Spinal cord (tissue), 10 donors: ENCODE results near the gene AKT2. TPM values are rescaled to one million over a fixed set of nuclear protein-coding genes. Genes with fewer than 3 reads are reported as not detected.

Source experiments
- DNase-seq, 6 donors: peaks; one replicate each; pipeline versions ENCODE4 v3.0.0 to v3.0.0-alpha.2; 2013 to 2015; ENCODE audit warnings: low spot score in 6 of 6, low read depth in 4 of 6
- H3K27ac ChIP-seq: one replicate; pipeline ENCODE4 v1.5.1; 2013; ENCODE audit warnings: low read depth, low read length, control low read depth
- H3K27me3 ChIP-seq: one replicate; pipeline ENCODE4 v1.6.1; 2013; ENCODE audit warnings: low read length; ENCODE audit not compliant: control insufficient read depth, insufficient read depth
- H3K36me3 ChIP-seq: one replicate; pipeline ENCODE4 v1.6.1; 2013; ENCODE audit warnings: low read length; ENCODE audit not compliant: control insufficient read depth, insufficient read depth
- H3K4me1 ChIP-seq: one replicate; pipeline ENCODE4 v1.6.1; 2013; ENCODE audit warnings: low read length; ENCODE audit not compliant: control insufficient read depth, insufficient read depth
- H3K4me3 ChIP-seq: one replicate; pipeline ENCODE4 v1.5.1; 2013; ENCODE audit warnings: low read depth, low read length, control low read depth
- H3K9me3 ChIP-seq: one replicate; pipeline ENCODE4 v1.6.1; 2013; ENCODE audit warnings: low read length; ENCODE audit not compliant: control insufficient read depth, insufficient read depth
- WGBS: methylation state at CpG from one replicate; pipeline ENCODE4 v1.1.5; 2013; ENCODE audit warnings: missing lambda C conversion rate; ENCODE audit not compliant: insufficient coverage; 5-methylcytosine and 5-hydroxymethylcytosine counted together
- polyA plus RNA-seq, 2 donors: library from polyadenylated mRNA; unstranded; fragments of 120-200 nt; gene quantifications; one replicate each; pipeline ENCODE4 v1.2.1, GENCODE V29; 2013; ENCODE audit not compliant: insufficient read length in 2 of 2
- total RNA-seq, 2 donors: library from RNA; depleted of rRNA in 1 of 2; stranded (reverse); fragments of 120-200 nt in 1 of 2; fragments of >200 nt in 1 of 2; gene quantifications; one replicate each; pipeline versions ENCODE4 v1.2.3 to v1.2.4, GENCODE V29; 2013 to 2014
- donor health status: healthy.

Gene AKT2
- total and polyA plus RNA-seq, 4 donors: 62.8 to 210 (median 140) TPM

- WGBS: 88% methylated on average over 23 of the region's 25 CpGs
- H3K27me3 ChIP-seq: no peaks in the 10 kb centered on the region
- DNase-seq: no peak
- peaks cover 65% of the 10 kb centered on the region for H3K36me3 ChIP-seq
- H3K4me3 ChIP-seq: no peak overlapping the region
- H3K27ac ChIP-seq: no peak overlapping the region
- H3K4me1 ChIP-seq: peaks cover 7% of the 10 kb centered on the region
- H3K9me3 ChIP-seq: no peaks in the 10 kb centered on the region
Measured at GRCh38 chr19:40232949-40233810, 52.0 kb downstream of the AKT2 start.

GRCh38 chr19:40232479-40232878 is 52.7 kb downstream of the AKT2 start:
- Histone ChIP-seq H3K27me3 (no peaks in the 10 kb centered on the region), H3K9me3 (no peaks in the 10 kb centered on the region), H3K4me1 (peaks cover 7% of the 10 kb centered on the region), H3K27ac (no peak overlapping the region), H3K36me3 (peaks cover 58% of the 10 kb centered on the region), H3K4me3 (no peak overlapping the region)
- WGBS: 42% methylated on average over 2 of the region's 12 CpGs
- DNase-seq: no peak

- Histone ChIP-seq H3K27me3 (peaks cover 6% of the 10 kb centered on the region), H3K9me3 (no peaks in the 10 kb centered on the region), H3K36me3 (peaks cover 51% of the 10 kb centered on the region), H3K4me3 (no peak overlapping the region), H3K27ac (no peak overlapping the region), H3K4me1 (peaks cover 7% of the 10 kb centered on the region)
- no peak for DNase-seq
- 41% methylated on average over 11 of the region's 16 CpGs for WGBS
Measured at GRCh38 chr19:40231544-40232424, 53.4 kb downstream of the AKT2 start.

- Histone ChIP-seq H3K27me3 (peaks cover 13% of the 10 kb centered on the region), H3K4me1 (peaks cover 14% of the 10 kb centered on the region), H3K27ac (no peak overlapping the region), H3K36me3 (peaks cover 44% of the 10 kb centered on the region), H3K9me3 (no peaks in the 10 kb centered on the region), H3K4me3 (no peak overlapping the region)
- 84% methylated on average over 4 of the region's 6 CpGs for WGBS
- no peak for DNase-seq
Measured at GRCh38 chr19:40231057-40231456, 54.1 kb downstream of the AKT2 start.

GRCh38 chr19:40229926-40230417 is 55.2 kb downstream of the AKT2 start:
- WGBS: 73% methylated on average over 4 of the region's 4 CpGs
- H3K4me1 ChIP-seq: peaks cover 20% of the 10 kb centered on the region
- no peak overlapping the region for H3K4me3 ChIP-seq
- peaks cover 22% of the 10 kb centered on the region for H3K27me3 ChIP-seq
- no peak for DNase-seq
- H3K36me3 ChIP-seq: peaks cover 33% of the 10 kb centered on the region
- H3K9me3 ChIP-seq: no peaks in the 10 kb centered on the region
- H3K27ac ChIP-seq: no peak overlapping the region

- Histone ChIP-seq H3K27ac (no peak overlapping the region), H3K36me3 (peaks cover 28% of the 10 kb centered on the region), H3K27me3 (peaks cover 26% of the 10 kb centered on the region), H3K9me3 (no peaks in the 10 kb centered on the region), H3K4me3 (no peak overlapping the region), H3K4me1 (peaks cover 20% of the 10 kb centered on the region)
- no CpG with 5 or more reads among the region's 3 CpGs for WGBS
- peak in 1 of 6 donors; percentile 6 for DNase-seq
Measured at GRCh38 chr19:40229484-40229883, 55.7 kb downstream of the AKT2 start.

GRCh38 chr19:40228863-40229262 is 56.3 kb downstream of the AKT2 start:
- DNase-seq: no peak
- WGBS: 93% methylated on average over 2 of the region's 5 CpGs
- peaks cover 31% of the 10 kb centered on the region for H3K27me3 ChIP-seq
- peaks cover 22% of the 10 kb centered on the region for H3K36me3 ChIP-seq
- no peak overlapping the region for H3K4me3 ChIP-seq
- H3K27ac ChIP-seq: no peak overlapping the region
- H3K4me1 ChIP-seq: peaks cover 20% of the 10 kb centered on the region
- H3K9me3 ChIP-seq: no peaks in the 10 kb centered on the region

GRCh38 chr19:40228346-40228745 is 56.8 kb downstream of the AKT2 start:
- peaks cover 16% of the 10 kb centered on the region for H3K36me3 ChIP-seq
- no peak overlapping the region for H3K27ac ChIP-seq
- 78% methylated on average over 4 of the region's 10 CpGs for WGBS
- H3K27me3 ChIP-seq: peaks cover 31% of the 10 kb centered on the region
- H3K9me3 ChIP-seq: no peaks in the 10 kb centered on the region
- no peak for DNase-seq
- peaks cover 20% of the 10 kb centered on the region for H3K4me1 ChIP-seq
- no peak overlapping the region for H3K4me3 ChIP-seq

- peak in 2 of 6 donors; percentile 23 to 36 for DNase-seq
- Histone ChIP-seq H3K27ac (no peak overlapping the region), H3K9me3 (no peaks in the 10 kb centered on the region), H3K36me3 (no peaks in the 10 kb centered on the region), H3K27me3 (peaks cover 31% of the 10 kb centered on the region), H3K4me1 (peaks cover 13% of the 10 kb centered on the region), H3K4me3 (peak overlapping the region; percentile 24)
- 22% methylated on average over 16 of the region's 21 CpGs for WGBS
Measured at GRCh38 chr19:40225440-40226305, 59.5 kb downstream of the AKT2 start.
